CD4-positive, alpha-beta T cell treated with Interleukin-15 for 4 hours (primary cell): ENCODE results near the gene DNMT1.

Experiments used
- DNase-seq: peaks from one replicate; pipeline ENCODE4 v3.0.0-alpha.2; 2020; ENCODE audit warnings: low spot score

The DNMT1 gene

DNA sequence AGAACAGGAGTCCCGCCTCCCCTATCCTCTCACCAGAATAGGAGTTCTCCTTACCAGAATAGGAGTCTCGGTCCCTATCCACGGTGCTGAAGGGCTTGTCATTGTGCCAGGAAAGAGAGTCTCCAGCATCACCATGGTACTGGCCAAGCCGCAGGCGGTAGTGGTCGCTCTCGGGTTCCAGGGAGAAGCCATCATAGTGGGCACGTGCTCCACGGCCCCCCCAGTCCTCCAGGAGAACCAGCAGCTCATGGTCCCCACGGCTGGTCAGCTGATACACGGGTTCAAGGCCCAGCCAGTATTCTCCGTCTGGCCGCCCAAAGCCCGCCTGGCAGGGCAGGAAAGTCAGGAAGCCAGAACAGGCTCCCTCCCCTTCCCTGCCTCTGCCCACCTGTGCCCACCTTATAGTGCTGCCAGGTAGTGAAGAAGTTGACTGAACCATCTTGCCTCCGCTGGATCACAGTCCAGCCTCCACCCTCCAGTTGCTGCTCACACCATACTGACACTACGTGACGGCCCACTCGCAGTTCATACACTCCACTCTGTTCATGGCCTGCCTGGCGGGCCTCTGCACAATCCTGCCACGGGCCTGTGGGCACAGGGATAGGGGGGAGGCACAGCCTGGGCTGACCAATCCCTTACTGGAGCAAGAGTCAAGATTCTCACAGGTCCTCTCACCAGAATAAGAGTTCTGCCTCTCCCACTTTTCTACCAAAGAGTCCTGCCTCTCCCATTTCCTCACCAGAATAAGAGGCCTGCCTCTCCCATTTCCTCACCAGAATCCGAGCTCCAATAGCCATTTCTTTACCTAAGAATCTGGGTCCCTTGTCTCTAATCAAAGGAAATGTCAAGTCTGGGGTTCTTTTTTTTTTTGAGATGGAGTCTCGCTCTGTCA lies 101.2 kb downstream of the DNMT1 start:
- DNase-seq = no peak

DNA sequence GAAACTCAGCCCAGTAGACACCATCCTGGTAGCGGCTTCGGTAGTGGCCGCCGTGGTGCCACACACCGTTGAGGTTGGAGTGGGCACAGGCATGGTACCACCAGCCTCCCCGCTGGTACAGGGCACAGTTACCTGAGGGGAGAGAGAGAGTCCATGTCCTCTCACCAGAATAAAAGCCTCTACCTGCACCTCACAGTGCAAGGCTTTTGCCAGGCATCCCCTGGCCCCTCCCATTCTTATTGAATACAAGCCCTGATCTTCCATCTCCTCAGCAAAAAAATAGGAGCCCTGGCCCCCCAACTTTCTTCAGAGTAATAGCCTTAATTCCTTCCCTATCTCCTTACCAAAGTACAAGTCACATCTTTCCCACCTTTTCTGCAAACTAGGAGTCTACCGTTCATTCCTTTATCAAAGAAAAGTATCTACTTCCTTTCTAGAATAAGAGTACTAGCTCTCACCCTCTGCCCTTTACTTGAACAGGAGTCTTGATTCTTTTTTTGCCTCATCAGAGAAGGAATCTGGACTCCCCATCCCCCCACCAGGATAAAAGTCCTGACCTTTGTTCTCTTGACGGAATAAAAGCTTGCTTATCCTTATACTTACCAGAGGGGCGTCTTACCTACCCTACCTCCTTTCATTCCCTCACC lies 102.0 kb downstream of the DNMT1 start:
- no peak for DNase-seq

DNA sequence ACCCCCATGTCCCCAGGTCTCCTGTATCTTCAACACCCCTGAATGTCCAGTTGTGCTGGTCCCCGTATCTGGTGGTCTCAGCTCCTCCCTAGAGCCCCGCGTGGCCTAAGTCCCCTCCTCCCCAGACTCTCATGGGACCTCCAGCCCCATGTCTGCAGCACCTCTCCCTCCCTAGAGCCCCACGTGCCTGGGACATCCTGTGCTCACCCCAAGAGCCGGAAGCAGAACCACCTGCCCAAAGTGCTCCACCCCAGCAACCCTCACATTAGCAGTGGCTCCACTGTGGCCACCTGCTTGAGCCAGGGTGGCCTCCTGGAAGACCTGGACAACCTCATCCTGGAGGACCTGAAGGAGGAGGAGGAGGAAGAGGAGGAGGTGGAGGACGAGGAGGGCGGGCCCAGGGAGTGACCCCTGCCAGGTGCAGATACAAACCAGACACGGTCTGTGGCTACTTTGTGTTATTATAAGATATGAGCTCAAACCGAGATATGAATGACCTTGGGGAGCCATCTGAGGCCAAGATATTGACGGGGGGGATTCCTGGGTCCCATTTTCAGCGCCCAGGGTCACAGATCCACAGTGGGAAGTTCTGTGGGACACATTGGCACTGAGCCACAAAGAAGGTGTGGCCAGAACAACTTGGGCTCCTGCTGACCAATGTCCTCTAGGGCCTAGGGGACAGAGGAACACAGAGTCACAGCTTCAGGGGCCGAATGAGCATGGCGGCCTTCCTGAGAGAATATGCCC lies 102.7 kb downstream of the DNMT1 start:
- no peak for DNase-seq

DNA sequence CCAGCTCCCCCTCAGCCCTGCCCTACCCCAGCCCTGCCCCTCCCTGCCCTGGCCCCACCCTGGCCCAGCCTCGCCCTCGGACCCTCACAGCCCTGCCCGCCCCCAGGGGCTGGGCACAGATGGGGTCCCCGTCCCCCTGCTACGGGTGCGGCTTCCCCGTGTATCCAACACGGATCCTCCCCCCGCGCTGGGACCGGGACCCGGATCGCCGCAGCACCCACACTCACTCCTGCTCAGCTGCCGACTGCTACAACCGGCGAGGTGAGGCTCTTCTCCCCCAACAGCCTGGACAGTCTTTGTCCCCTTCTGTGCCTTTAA lies 103.4 kb downstream of the DNMT1 start:
- no peak for DNase-seq

DNA sequence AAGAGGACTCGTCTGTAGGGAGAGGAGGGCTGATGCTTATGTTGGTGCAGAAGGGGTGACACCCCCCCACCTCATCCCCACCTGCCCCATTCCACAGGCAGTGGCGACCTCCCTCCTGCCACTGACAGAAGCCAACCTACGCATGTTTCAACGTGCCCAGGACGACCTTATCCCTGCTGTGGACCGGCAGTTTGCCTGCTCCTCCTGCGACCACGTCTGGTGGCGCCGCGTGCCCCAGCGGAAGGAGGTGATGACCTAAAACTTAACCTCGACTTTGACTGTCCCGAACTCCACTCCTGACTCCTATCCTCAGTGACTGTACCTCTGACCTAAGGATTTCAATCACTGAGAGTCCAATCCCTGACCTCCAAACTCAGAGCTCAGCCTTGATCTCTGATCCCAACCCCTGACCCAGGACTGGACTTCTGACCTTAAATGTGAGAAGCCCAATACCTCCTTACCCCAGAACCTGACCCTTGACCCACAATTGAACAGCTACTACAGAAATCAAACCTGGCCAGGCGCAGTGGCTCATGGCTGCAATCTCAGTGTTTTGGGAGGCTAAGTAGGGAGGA lies 104.9 kb downstream of the DNMT1 start:
- no peak for DNase-seq

DNA sequence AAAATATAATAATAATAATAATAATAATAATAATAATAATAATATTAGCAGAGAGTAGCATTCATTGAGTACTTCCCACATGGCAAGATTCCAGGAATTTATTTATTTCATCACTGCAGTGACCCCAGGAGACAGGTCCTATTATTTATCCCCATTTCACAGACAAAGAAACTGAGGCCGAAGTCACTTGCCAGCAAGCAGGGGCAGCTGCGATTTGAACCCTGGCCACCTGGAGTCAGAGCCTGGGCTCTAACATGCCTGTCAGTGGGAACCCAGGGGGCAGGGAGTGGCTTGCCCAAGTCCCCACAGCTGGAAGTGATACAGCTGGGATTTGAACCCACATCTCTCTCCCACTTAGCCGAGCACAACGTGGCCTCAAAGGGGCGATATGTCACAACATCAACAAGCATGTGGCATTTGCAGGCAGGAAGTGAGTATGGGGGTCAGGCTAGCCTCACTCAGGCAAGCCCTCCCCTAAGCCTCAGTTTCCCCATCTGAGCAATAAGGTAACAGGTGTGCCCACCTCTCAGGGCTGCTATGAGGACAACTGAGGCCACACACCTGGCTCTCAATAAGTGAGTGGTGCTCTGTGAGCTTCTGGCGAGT lies 105.7 kb downstream of the DNMT1 start:
- DNase-seq = no peak

DNA sequence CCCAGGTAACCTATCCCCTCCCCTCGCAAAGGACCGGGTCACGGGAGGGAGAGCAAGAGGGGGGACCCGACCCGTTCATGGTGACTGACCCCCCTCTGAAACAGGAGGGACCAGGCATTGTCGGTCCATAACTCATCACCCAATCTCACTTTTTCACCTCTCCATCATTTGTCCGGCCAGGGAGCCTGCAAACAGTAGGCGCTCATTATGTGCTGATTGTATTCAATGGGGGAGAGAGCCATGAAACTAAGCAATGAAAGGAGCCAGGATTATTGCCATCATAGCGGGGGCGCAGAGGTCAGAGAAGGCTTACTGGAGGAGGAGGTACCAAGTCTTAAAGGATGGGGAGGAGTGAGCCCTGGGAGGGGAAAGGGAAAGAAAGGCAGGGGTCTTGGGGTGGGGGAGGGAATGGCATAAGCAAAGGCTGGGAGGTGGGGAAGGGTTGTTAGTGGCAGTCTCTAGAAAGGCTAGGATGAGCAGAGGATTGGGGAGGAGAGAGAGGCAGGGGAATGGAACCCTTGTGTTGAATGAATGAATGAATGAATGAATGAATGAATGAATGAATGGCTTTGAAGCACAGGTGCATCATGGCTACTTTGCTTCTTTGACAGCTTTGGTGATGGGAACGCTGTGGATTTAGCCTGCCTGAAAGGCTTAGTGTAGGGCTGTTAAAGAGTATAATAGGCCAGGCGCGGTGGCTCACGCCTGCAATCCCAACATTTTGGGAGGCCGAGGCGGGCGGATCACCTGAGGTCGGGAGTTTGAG lies 107.3 kb downstream of the DNMT1 start:
- DNase-seq = no peak

DNA sequence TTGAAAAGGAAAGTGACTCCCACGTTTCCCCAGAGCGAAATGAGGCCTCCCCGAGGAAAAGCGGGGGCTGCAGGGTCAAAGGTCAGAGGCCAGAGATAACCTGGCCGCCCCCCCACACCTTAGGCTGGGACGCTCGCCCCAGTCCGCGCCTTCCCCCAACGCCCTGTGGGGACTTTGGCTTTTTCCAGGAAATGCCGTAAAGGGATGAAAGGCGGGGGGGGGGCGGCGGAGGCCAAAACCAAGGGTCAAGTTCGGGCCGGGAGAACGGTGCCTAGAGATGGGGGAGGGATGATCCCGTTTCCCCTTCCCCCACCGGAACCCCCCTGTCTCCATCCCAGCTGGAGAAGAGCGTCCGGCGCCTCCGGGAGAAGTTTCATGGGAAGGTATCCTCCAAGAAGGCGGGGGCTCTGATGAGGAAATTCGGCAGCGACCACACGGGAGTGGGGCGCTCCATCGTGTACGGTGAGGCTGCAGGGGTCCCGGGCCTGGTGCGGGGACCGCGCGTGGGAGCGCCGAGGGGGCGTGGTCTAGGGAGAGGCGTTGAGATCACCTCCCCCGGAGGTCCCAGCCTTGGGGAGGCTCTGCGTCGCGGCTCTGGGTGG lies 108.1 kb downstream of the DNMT1 start:
- peak; percentile 16 for DNase-seq

DNA sequence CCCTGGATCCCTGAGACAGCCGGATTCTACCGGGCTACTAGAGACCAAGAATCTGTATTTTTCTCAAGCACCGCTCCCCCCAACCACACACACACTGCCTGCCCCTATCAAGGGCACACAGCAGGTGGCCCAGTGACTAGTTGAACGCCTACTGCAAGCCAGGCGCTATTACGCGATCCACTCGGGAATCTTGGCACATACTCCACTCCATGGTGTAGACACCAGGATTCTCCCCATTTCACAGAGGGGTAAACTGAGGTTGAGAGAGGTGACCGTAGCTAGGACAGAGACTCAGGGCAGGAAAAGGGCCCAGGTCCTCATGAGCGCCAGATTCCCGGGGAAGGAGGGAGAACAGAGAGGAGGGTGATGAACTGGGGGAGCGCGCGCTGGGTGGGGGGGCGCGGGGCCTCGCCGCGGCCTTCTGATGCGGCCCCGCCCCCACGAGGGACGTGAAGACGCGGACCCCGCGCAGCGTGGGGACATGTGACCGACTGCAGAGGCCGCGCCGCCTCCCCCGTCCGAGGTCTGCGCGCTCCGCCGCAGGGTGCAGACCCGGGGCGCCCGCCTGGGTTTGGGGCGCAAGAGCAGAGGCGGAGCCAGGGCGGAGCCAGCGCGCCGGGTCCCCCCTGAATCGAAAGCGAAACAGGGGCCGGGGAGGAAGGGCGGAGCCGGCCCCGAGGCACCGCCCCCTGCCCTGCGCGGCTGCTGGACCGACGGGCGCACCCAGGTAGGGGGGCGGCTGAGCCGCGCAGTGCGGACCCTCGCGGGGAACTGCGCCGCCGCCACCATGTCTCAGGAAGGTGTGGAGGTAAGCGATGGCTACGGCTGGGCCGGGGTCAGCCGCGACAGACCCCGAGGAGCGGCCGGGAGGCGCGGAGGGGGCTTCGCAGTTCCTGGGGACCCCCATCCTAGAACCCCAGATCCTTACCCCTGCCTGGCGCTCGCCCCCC lies 108.8 kb downstream of the DNMT1 start, which contains the start of gene SHFL:
Gene SHFL (plus strand): TSS at position 677 of the 950 bp plus-strand sequence. CDS start 111 bp downstream, at position 788.
- DNase-seq = peak; percentile 85

DNA sequence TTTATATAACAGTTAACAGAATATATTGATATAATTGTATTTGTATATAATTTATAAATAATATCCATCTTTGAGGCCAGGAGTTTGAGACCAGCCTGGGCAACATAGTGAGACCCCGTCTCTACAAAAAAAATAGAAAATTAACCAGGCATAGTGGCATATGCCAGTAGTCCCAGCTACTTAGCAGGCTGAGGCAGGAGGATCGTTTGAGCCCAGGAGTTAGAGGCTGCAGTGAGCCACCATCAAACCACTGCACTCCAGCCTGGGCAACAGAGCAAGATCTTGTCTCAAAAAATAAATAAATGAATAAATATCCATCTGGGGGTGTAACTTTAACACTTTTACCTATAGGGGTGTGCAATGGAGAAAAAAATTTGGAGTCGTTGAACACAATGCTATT lies 110.0 kb downstream of the DNMT1 start:
- no peak for DNase-seq

DNA sequence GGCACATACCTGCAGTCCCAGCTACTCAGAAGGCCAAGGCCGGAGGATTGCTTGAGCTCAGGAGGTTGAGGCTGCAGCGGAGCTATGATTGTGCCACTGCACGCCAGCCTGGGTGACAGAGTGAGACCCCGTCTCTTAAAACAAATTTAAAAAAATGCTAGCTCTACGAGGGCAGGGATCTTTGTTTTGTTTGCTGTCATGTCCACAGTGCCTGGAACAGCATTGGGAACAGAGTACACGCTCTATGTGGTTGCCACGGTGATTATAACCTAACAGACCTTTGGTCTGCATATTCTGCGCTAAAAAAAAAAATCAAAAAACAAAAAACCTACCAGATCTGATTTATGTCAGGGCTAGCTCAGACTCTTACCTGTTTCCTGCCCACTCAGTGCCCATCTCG lies 110.8 kb downstream of the DNMT1 start:
- no peak for DNase-seq
